ENCODE data around the gene FILIP1L. TPM values are rescaled to one million over a fixed set of nuclear protein-coding genes. Genes with fewer than 3 reads are reported as not detected.

Gene FILIP1L
- total RNA-seq, 1 donor from 2014 or later, result 41.5 TPM

GRCh38 chr3:99857278-99857677 lies 257.0 kb downstream of the FILIP1L start:
- peaks cover 27% of the 10 kb centered on the region for H3K4me1 ChIP-seq
- no peak overlapping the region for H3K27ac ChIP-seq
- H3K27me3 ChIP-seq, result no peaks in the 10 kb centered on the region
- no peak for DNase-seq (ENCODE audit: extremely low spot score in 2 of 2)
- no peak overlapping the region for H3K4me3 ChIP-seq
- no peaks in the 10 kb centered on the region for H3K36me3 ChIP-seq
- intact Hi-C loops (cut with DNase I), result no loop called here
- TF ChIP-seq CTCF (IDR thresholded peaks at IDR 0.05) (no peak), POLR2AphosphoS5 (IDR thresholded peaks at IDR 0.05; ENCODE audit: insufficient read depth in 1 of 2, low read depth in 1 of 2) (no peak), POLR2A (IDR thresholded peaks at IDR 0.05) (no peak)
- no peaks in the 10 kb centered on the region for H3K9me3 ChIP-seq

- H3K9me3 ChIP-seq, result no peaks in the 10 kb centered on the region
These were observed 257.7 kb downstream of the FILIP1L start for GRCh38 chr3:99856437-99857220.

GRCh38 chr3:99855900-99856299 lies 258.4 kb downstream of the FILIP1L start:
- Histone ChIP-seq H3K27ac (no peak overlapping the region), H3K4me1 (peaks cover 27% of the 10 kb centered on the region), H3K27me3 (no peaks in the 10 kb centered on the region), H3K9me3 (no peaks in the 10 kb centered on the region), H3K4me3 (no peak overlapping the region), H3K36me3 (no peaks in the 10 kb centered on the region)
- DNase-seq (ENCODE audit: extremely low spot score in 2 of 2), result no peak
- TF ChIP-seq POLR2A (IDR thresholded peaks at IDR 0.05) (no peak), CTCF (IDR thresholded peaks at IDR 0.05) (no peak), POLR2AphosphoS5 (IDR thresholded peaks at IDR 0.05; ENCODE audit: insufficient read depth in 1 of 2, low read depth in 1 of 2) (no peak)
- intact Hi-C loops (cut with DNase I), result no loop called here

More at GRCh38 chr3:99856437-99857220, 257.7 kb downstream of the FILIP1L start:
- Histone ChIP-seq H3K27ac (no peak overlapping the region), H3K4me3 (no peak overlapping the region), H3K4me1 (peaks cover 27% of the 10 kb centered on the region), H3K36me3 (no peaks in the 10 kb centered on the region), H3K27me3 (no peaks in the 10 kb centered on the region)
- no peak for DNase-seq (ENCODE audit: extremely low spot score in 2 of 2)
- TF ChIP-seq POLR2A (IDR thresholded peaks at IDR 0.05) (no peak), POLR2AphosphoS5 (IDR thresholded peaks at IDR 0.05; ENCODE audit: insufficient read depth in 1 of 2, low read depth in 1 of 2) (no peak), CTCF (IDR thresholded peaks at IDR 0.05) (no peak)
- intact Hi-C loops (cut with DNase I), result no loop called here

- Histone ChIP-seq H3K4me1 (peaks cover 20% of the 10 kb centered on the region), H3K4me3 (no peak overlapping the region), H3K27ac (no peak overlapping the region), H3K36me3 (no peaks in the 10 kb centered on the region), H3K27me3 (no peaks in the 10 kb centered on the region), H3K9me3 (no peaks in the 10 kb centered on the region)
- TF ChIP-seq POLR2A (IDR thresholded peaks at IDR 0.05), result no peak
- no peak for TF ChIP-seq CTCF (IDR thresholded peaks at IDR 0.05)
- TF ChIP-seq POLR2AphosphoS5 (IDR thresholded peaks at IDR 0.05; ENCODE audit: insufficient read depth in 1 of 2, low read depth in 1 of 2), result no peak
- DNase-seq (ENCODE audit: extremely low spot score in 2 of 2), result no peak
- intact Hi-C loops (cut with DNase I), result no loop called here
These were observed 259.5 kb downstream of the FILIP1L start for GRCh38 chr3:99854756-99855298.

GRCh38 chr3:99852851-99853250 lies 261.4 kb downstream of the FILIP1L start:
- Histone ChIP-seq H3K27me3 (no peaks in the 10 kb centered on the region), H3K4me3 (no peak overlapping the region), H3K36me3 (no peaks in the 10 kb centered on the region), H3K9me3 (no peaks in the 10 kb centered on the region), H3K4me1 (peaks cover 8% of the 10 kb centered on the region), H3K27ac (no peak overlapping the region)
- intact Hi-C loops (cut with DNase I), result no loop called here
- DNase-seq (ENCODE audit: extremely low spot score in 2 of 2), result no peak
- TF ChIP-seq POLR2AphosphoS5 (IDR thresholded peaks at IDR 0.05; ENCODE audit: insufficient read depth in 1 of 2, low read depth in 1 of 2) (no peak), POLR2A (IDR thresholded peaks at IDR 0.05) (no peak), CTCF (IDR thresholded peaks at IDR 0.05) (no peak)

Measured in vagina (tissue), 2 donors.